Brain microvascular endothelial cell (primary cell): ENCODE results near the gene LRG1.

Experiments
- DNase-seq: peaks from one replicate; pipeline ENCODE4 v3.0.0-alpha.2; 2020
- H3K27ac ChIP-seq: fragments of 250-450 bp; sonication (Bioruptor Pico); 2 replicates; pipeline ENCODE4 v1.5.1; 2020; ENCODE audit warnings: mild to moderate bottlenecking, moderate library complexity
- H3K27me3 ChIP-seq: fragments of 250-450 bp; sonication (Bioruptor Pico); replicated peaks from 2 replicates; pipeline ENCODE4 v1.5.1; 2020; ENCODE audit warnings: mild to moderate bottlenecking
- H3K36me3 ChIP-seq: fragments of 250-450 bp; sonication (Bioruptor Pico); replicated peaks from 2 replicates; pipeline ENCODE4 v1.5.1; 2020; ENCODE audit warnings: mild to moderate bottlenecking
- H3K4me3 ChIP-seq: 2 replicates; pipeline ENCODE4 v1.5.1; 2011; ENCODE audit warnings: low read depth, mild to moderate bottlenecking, control low read depth, low read length, moderate library complexity
- CTCF ChIP-seq: IDR thresholded peaks from 2 replicates; pipeline ENCODE4 v1.5.1; 2011; ENCODE audit warnings: low read depth, mild to moderate bottlenecking, moderate library complexity, low read length, control low read depth, inconsistent platforms; ENCODE audit errors: missing control alignments
- in situ Hi-C: cut with HindIII; loops from 2 replicates; pipeline ENCODE4 v1.10.0; 2017; ENCODE audit warnings: low sequenced_read_pairs, low pct_ligation_motif_present

The LRG1 gene

GRCh38 chr19:4503132-4503824 lies 36.6 kb downstream of the LRG1 start:
- no peak for DNase-seq
- Histone ChIP-seq H3K27ac (no peak overlapping the region), H3K4me3 (no peak overlapping the region), H3K27me3 (no peaks in the 10 kb centered on the region), H3K36me3 (peaks cover 44% of the 10 kb centered on the region)
- in situ Hi-C loops = no loop called here
- no peak for TF ChIP-seq CTCF

- no peak overlapping the region for H3K27ac ChIP-seq
- no peak for TF ChIP-seq CTCF
- DNase-seq = no peak
- no peaks in the 10 kb centered on the region for H3K27me3 ChIP-seq
- H3K36me3 ChIP-seq = peaks cover 51% of the 10 kb centered on the region
- no peak overlapping the region for H3K4me3 ChIP-seq
- in situ Hi-C loops = no loop called here
Observed at GRCh38 chr19:4502282-4503131, 37.3 kb downstream of the LRG1 start.

GRCh38 chr19:4501691-4502090 lies 38.1 kb downstream of the LRG1 start:
- Histone ChIP-seq H3K4me3 (no peak overlapping the region), H3K27me3 (no peaks in the 10 kb centered on the region), H3K27ac (no peak overlapping the region), H3K36me3 (peaks cover 56% of the 10 kb centered on the region)
- TF ChIP-seq CTCF = no peak
- no peak for DNase-seq
- in situ Hi-C loops = no loop called here

GRCh38 chr19:4500841-4501591 lies 38.8 kb downstream of the LRG1 start:
- H3K27me3 ChIP-seq = no peaks in the 10 kb centered on the region
- in situ Hi-C loops = no loop called here
- H3K27ac ChIP-seq = no peak overlapping the region
- H3K36me3 ChIP-seq = peaks cover 59% of the 10 kb centered on the region
- DNase-seq = no peak
- H3K4me3 ChIP-seq = no peak overlapping the region
- no peak for TF ChIP-seq CTCF

GRCh38 chr19:4499855-4500254 lies 40.0 kb downstream of the LRG1 start:
- no peak overlapping the region for H3K27ac ChIP-seq
- in situ Hi-C loops = no loop called here
- H3K36me3 ChIP-seq = peaks cover 62% of the 10 kb centered on the region
- no peak overlapping the region for H3K4me3 ChIP-seq
- DNase-seq = no peak
- no peaks in the 10 kb centered on the region for H3K27me3 ChIP-seq
- TF ChIP-seq CTCF = no peak
